GM12892 (cell line): ENCODE measurements around the gene USP36.

Experiments used
- POLR2A ChIP-seq: IDR thresholded peaks from 2 replicates; pipeline ENCODE4 v1.6.1; 2011; ENCODE audit warnings: low read depth, low read length, control low read depth
- POLR2AphosphoS5 ChIP-seq: IDR thresholded peaks from 2 replicates; pipeline ENCODE4 v1.6.1; 2011; ENCODE audit warnings: low read depth, low read length, control low read depth
- TAF1 ChIP-seq: IDR thresholded peaks from 2 replicates; pipeline ENCODE4 v1.6.1; 2011; ENCODE audit warnings: low read depth, mild to moderate bottlenecking, control low read depth, low read length, borderline replicate concordance

GRCh38 chr17:78819402-78819801 is 21.2 kb downstream of the USP36 start:
- no peak for TF ChIP-seq POLR2AphosphoS5
- TF ChIP-seq TAF1, result no peak
- no peak for TF ChIP-seq POLR2A
